Breast epithelium (tissue), 3 donors: Measurements from ENCODE around the gene LSAMP.

Experiments
- CTCF ChIP-seq, 3 donors: fragments of 450-650 bp; IDR thresholded peaks; one replicate each; pipeline ENCODE4 v1.5.1; 2016 to 2017; ENCODE audit warnings: antibody characterized with exemption in 3 of 3, mild to moderate bottlenecking in 3 of 3, moderate library complexity in 3 of 3
- POLR2A ChIP-seq: fragments of 450-650 bp; IDR thresholded peaks from one replicate; pipeline ENCODE4 v1.6.1; 2016; ENCODE audit warnings: antibody characterized with exemption, mild to moderate bottlenecking, moderate library complexity
- POLR2AphosphoS5 ChIP-seq, 3 donors: sonication (generic); formaldehyde crosslinking; IDR thresholded peaks; one replicate each; pipeline ENCODE4 v1.6.1; 2017; ENCODE audit warnings: antibody characterized with exemption in 3 of 3

- no peak for TF ChIP-seq POLR2A
- no peak for TF ChIP-seq CTCF (IDR thresholded peaks at IDR 0.05)
- no peak for TF ChIP-seq POLR2AphosphoS5 (IDR thresholded peaks at IDR 0.05)
Measured at GRCh38 chr3:115960799-115961198, 484.5 kb downstream of the LSAMP start.
